Measurements from ENCODE around the gene HMG20A.

Gene HMG20A

GRCh38 chr15:77418966-77419835 is 1.5 kb upstream of the HMG20A start:
- peak; percentile 60 for DNase-seq (ENCODE audit: extremely low read depth, insufficient read length)

GRCh38 chr15:77419836-77420609 is 665 bp upstream of the HMG20A start, which contains the start of gene PEAK1:
Gene PEAK1 (minus strand): TSS chr15:77420104. CDS start chr15:77181926, 238,178 bp downstream.
- TF ChIP-seq, protein P1, sequence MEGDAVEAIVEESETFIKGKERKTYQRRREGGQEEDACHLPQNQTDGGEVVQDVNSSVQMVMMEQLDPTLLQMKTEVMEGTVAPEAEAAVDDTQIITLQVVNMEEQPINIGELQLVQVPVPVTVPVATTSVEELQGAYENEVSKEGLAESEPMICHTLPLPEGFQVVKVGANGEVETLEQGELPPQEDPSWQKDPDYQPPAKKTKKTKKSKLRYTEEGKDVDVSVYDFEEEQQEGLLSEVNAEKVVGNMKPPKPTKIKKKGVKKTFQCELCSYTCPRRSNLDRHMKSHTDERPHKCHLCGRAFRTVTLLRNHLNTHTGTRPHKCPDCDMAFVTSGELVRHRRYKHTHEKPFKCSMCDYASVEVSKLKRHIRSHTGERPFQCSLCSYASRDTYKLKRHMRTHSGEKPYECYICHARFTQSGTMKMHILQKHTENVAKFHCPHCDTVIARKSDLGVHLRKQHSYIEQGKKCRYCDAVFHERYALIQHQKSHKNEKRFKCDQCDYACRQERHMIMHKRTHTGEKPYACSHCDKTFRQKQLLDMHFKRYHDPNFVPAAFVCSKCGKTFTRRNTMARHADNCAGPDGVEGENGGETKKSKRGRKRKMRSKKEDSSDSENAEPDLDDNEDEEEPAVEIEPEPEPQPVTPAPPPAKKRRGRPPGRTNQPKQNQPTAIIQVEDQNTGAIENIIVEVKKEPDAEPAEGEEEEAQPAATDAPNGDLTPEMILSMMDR (IDR thresholded peaks at IDR 0.05; ENCODE audit: insufficient read depth, low read length, poor library complexity, severe bottlenecking) = no peak
- Histone ChIP-seq H3K4me3 (replicated peaks; ENCODE audit: low read depth, low read length) (peak within 1 kb of the TSS; percentile 93), H3K27me3 (replicated peaks; ENCODE audit: control insufficient read depth, insufficient read depth, low read length) (no peaks in the 10 kb centered on the region), H3K36me3 (ENCODE audit: control insufficient read depth, insufficient read depth, low read length) (no peaks in the 10 kb centered on the region)
- peak; percentile 98 for DNase-seq (ENCODE audit: extremely low read depth, insufficient read length)

More at GRCh38 chr15:77418966-77419835, 1.5 kb upstream of the HMG20A start:
- Histone ChIP-seq H3K27me3 (replicated peaks; ENCODE audit: control insufficient read depth, insufficient read depth, low read length) (no peaks in the 10 kb centered on the region), H3K36me3 (ENCODE audit: control insufficient read depth, insufficient read depth, low read length) (no peaks in the 10 kb centered on the region), H3K4me3 (replicated peaks; ENCODE audit: low read depth, low read length) (peak overlapping the region; percentile 85)
- TF ChIP-seq, protein P1 (IDR thresholded peaks at IDR 0.05; ENCODE audit: insufficient read depth, low read length, poor library complexity, severe bottlenecking) = peak; percentile 41

DNA sequence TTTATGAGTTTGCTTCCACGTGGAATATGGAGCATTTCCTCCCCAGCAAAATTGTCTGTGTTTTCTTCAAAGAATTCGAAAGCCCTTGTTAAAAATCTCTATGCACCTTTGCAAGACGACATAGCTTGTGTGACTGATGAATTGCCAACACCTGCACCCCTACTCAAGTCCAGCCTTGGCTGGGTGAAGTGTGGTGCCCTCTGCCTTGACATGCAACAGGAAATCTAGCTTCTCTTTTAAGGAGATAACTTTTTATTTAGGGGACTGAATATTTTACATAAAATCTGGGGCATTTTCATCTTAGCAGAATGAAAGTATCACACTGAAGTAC is 647 bp downstream of the HMG20A start:
- Histone ChIP-seq H3K36me3 (ENCODE audit: control insufficient read depth, insufficient read depth, low read length) (no peaks in the 10 kb centered on the region), H3K4me3 (replicated peaks; ENCODE audit: low read depth, low read length) (peak overlapping the region; percentile 93), H3K27me3 (replicated peaks; ENCODE audit: control insufficient read depth, insufficient read depth, low read length) (no peaks in the 10 kb centered on the region)
- TF ChIP-seq, protein P1 (IDR thresholded peaks at IDR 0.05; ENCODE audit: insufficient read depth, low read length, poor library complexity, severe bottlenecking) = no peak
- no peak for DNase-seq (ENCODE audit: extremely low read depth, insufficient read length)

- H3K4me3 ChIP-seq (replicated peaks; ENCODE audit: low read depth, low read length) = no peak overlapping the region
- no peaks in the 10 kb centered on the region for H3K27me3 ChIP-seq (replicated peaks; ENCODE audit: control insufficient read depth, insufficient read depth, low read length)
- no peaks in the 10 kb centered on the region for H3K36me3 ChIP-seq (ENCODE audit: control insufficient read depth, insufficient read depth, low read length)
- no peak for DNase-seq (ENCODE audit: extremely low read depth, insufficient read length)
- TF ChIP-seq, protein P1 (IDR thresholded peaks at IDR 0.05; ENCODE audit: insufficient read depth, low read length, poor library complexity, severe bottlenecking) = no peak
These were observed 4.4 kb downstream of the HMG20A start for GRCh38 chr15:77425104-77425503.

- H3K36me3 ChIP-seq (ENCODE audit: control insufficient read depth, insufficient read depth, low read length) = no peaks in the 10 kb centered on the region
- TF ChIP-seq, protein P1 (IDR thresholded peaks at IDR 0.05; ENCODE audit: insufficient read depth, low read length, poor library complexity, severe bottlenecking) = no peak
- no peaks in the 10 kb centered on the region for H3K27me3 ChIP-seq (replicated peaks; ENCODE audit: control insufficient read depth, insufficient read depth, low read length)
- DNase-seq (ENCODE audit: extremely low read depth, insufficient read length) = no peak
- no peak overlapping the region for H3K4me3 ChIP-seq (replicated peaks; ENCODE audit: low read depth, low read length)
These were observed 5.7 kb downstream of the HMG20A start for GRCh38 chr15:77426377-77426776.

Measured in GM06990 (cell line).